K562 (cell line): ENCODE measurements around the gene ADAT3. TPM values are rescaled to one million over a fixed set of nuclear protein-coding genes. Genes with fewer than 3 reads are reported as not detected.
A peak's percentile ranks its signal among the peaks of the same experiment; 100 is the strongest.

ENCODE experiments used
- BCL6 ChIP-seq: fragments of 250-450 bp; sonication (Bioruptor Pico); IDR thresholded peaks from 2 replicates; pipeline ENCODE4 v1.4.0; 2020
- C11orf30 ChIP-seq: fragments of 450-650 bp; IDR thresholded peaks from 2 replicates; pipeline ENCODE4 v1.6.1; 2016; ENCODE audit warnings: low read depth, mild to moderate bottlenecking
- DEAF1 ChIP-seq: fragments of 450-650 bp; formaldehyde crosslinking; IDR thresholded peaks from 2 replicates; pipeline ENCODE4 v1.4.0; 2020; ENCODE audit warnings: mild to moderate bottlenecking, moderate library complexity
- ELF1 ChIP-seq: fragments of 200-800 bp; sonication (Bioruptor generic); IDR thresholded peaks from 2 replicates; pipeline ENCODE4 v1.6.1; 2016; ENCODE audit warnings: missing genetic modification characterization, missing compliant biosample characterization
- ETV5 ChIP-seq: sonication (generic); formaldehyde crosslinking; IDR thresholded peaks from 2 replicates; pipeline ENCODE4 v1.4.0; 2020; ENCODE audit warnings: low read depth, mild to moderate bottlenecking, missing genetic modification reagents
- FOXK2 ChIP-seq, 2 experiments: fragments of 450-650 bp; IDR thresholded peaks in 1 of 2; conservative IDR thresholded peaks in 1 of 2; 2 replicates each; pipeline ENCODE4 v1.6.1; 2016; ENCODE audit warnings: low read depth in 2 of 2, mild to moderate bottlenecking in 1 of 2
- HNRNPK ChIP-seq: fragments of 200-400 bp; formaldehyde crosslinking; IDR thresholded peaks from one replicate; pipeline ENCODE4 v1.6.1; 2018; ENCODE audit warnings: mild to moderate bottlenecking, low read depth, low read length; ENCODE audit not compliant: poor library complexity, severe bottlenecking
- NR3C1 ChIP-seq: sonication (generic); formaldehyde crosslinking; IDR thresholded peaks from 2 replicates; pipeline ENCODE4 v1.8.1; 2022; ENCODE audit warnings: missing genetic modification reagents
- POLR2B ChIP-seq: fragments of 450-650 bp; IDR thresholded peaks from 2 replicates; pipeline ENCODE4 v1.6.1; 2018; ENCODE audit warnings: low read depth; ENCODE audit not compliant: partially characterized antibody
- POLR2G ChIP-seq: fragments of 200-400 bp; formaldehyde crosslinking; IDR thresholded peaks from 2 replicates; pipeline ENCODE4 v1.6.1; 2017; ENCODE audit warnings: low read depth, mild to moderate bottlenecking, antibody characterized with exemption, low read length, moderate library complexity
- PTTG1 ChIP-seq: fragments of 450-650 bp; IDR thresholded peaks from 2 replicates; pipeline ENCODE4 v1.6.1; 2016; ENCODE audit warnings: low read depth, mild to moderate bottlenecking, missing genetic modification characterization, missing compliant biosample characterization
- PURB ChIP-seq: sonication (generic); formaldehyde crosslinking; IDR thresholded peaks from 2 replicates; pipeline ENCODE4 v1.9.0; 2021; ENCODE audit warnings: low read depth, mild to moderate bottlenecking, missing genetic modification reagents
- SMAD4 ChIP-seq: fragments of 250-450 bp; sonication (Bioruptor Pico); conservative IDR thresholded peaks from 2 replicates; pipeline ENCODE4 v1.8.0; 2021; ENCODE audit warnings: inconsistent platforms, mild to moderate bottlenecking, moderate library complexity
- SRF ChIP-seq, 2 experiments: fragments of 250-450, 450-650 bp in 1 of 2; sonication (Bioruptor Pico) in 1 of 2; sonication (generic) in 1 of 2; formaldehyde crosslinking; IDR thresholded peaks; 2 replicates each; pipeline versions ENCODE4 v1.5.0 to v1.5.1; 2020 to 2022; ENCODE audit warnings: mild to moderate bottlenecking in 1 of 2, missing genetic modification reagents in 1 of 2
- TAF1 ChIP-seq: IDR thresholded peaks from 2 replicates; pipeline ENCODE4 v1.6.1; 2011; ENCODE audit warnings: mild to moderate bottlenecking, low read length, moderate library complexity; ENCODE audit not compliant: insufficient read depth, control insufficient read depth, severe bottlenecking; ENCODE audit errors: extremely low read depth
- TEAD2 ChIP-seq: fragments of 450-650 bp; IDR thresholded peaks from 2 replicates; pipeline ENCODE4 v1.6.1; 2016; ENCODE audit warnings: missing genetic modification characterization, control low read depth, missing compliant biosample characterization
- ZBTB7A ChIP-seq: IDR thresholded peaks from 2 replicates; pipeline ENCODE4 v1.6.1; 2011; ENCODE audit warnings: low read depth, mild to moderate bottlenecking, low read length, moderate library complexity, borderline replicate concordance; ENCODE audit not compliant: control insufficient read depth
- ZNF232 ChIP-seq: sonication (generic); formaldehyde crosslinking; IDR thresholded peaks from 2 replicates; pipeline ENCODE4 v1.8.0; 2022; ENCODE audit warnings: mild to moderate bottlenecking, missing genetic modification reagents
- ZSCAN32 ChIP-seq: fragments of 450-650 bp; formaldehyde crosslinking; IDR thresholded peaks from 2 replicates; pipeline ENCODE4 v1.4.0; 2020; ENCODE audit warnings: mild to moderate bottlenecking, moderate library complexity
- ZZZ3 ChIP-seq: fragments of 450-650 bp; IDR thresholded peaks from 2 replicates; pipeline ENCODE4 v1.6.1; 2016; ENCODE audit warnings: antibody characterized with exemption, mild to moderate bottlenecking, moderate library complexity
- polyA plus RNA-seq, 8 experiments: library from polyadenylated mRNA; depleted of rRNA in 4 of 8; stranded (reverse) in 5 of 8; unstranded in 3 of 8; fragments of >200 nt; fragmentation: Nextera tagmentation in 2 of 8; fragmentation: Illumina TruSeq in 1 of 8; extraction: Ambion mirVana in 2 of 8; extraction: Trizol in 1 of 8; gene quantifications; 2 replicates each; pipeline versions ENCODE4 v1.2.1 to v1.2.3, GENCODE V29; 2011 to 2014; ENCODE audit warnings: inconsistent platforms in 1 of 8, missing spikeins in 1 of 8
- total RNA-seq, 7 experiments: library from RNA; depleted of rRNA in 6 of 7; stranded (reverse); fragments of >200 nt in 6 of 7; fragmentation: Illumina TruSeq in 2 of 7; extraction: Trizol in 2 of 7; gene quantifications; 2 replicates each; pipeline versions ENCODE4 v1.2.1 to v1.2.3, GENCODE V29; 2011 to 2021; ENCODE audit warnings: low replicate concordance in 1 of 7
- TF ChIP-seq, protein P1 (sequence below), 2 experiments: IDR thresholded peaks; 2 replicates each; pipeline ENCODE4 v1.6.1; 2011; ENCODE audit warnings: borderline replicate concordance in 1 of 2, control low read depth in 1 of 2, low read depth in 1 of 2, low read length in 1 of 2, mild to moderate bottlenecking in 1 of 2, mixed read lengths in 1 of 2, moderate library complexity in 1 of 2; ENCODE audit not compliant: insufficient read depth in 1 of 2, insufficient read length in 1 of 2, poor library complexity in 1 of 2, severe bottlenecking in 1 of 2; ENCODE audit errors: extremely low read depth in 1 of 2
- TF ChIP-seq, protein P2 (sequence below): sonication (generic); formaldehyde crosslinking; IDR thresholded peaks from 2 replicates; pipeline ENCODE4 v1.8.0; 2022; ENCODE audit warnings: missing genetic modification reagents, mild to moderate bottlenecking, borderline replicate concordance
- TF ChIP-seq, protein P3 (sequence below): sonication (generic); formaldehyde crosslinking; IDR thresholded peaks from 2 replicates; pipeline ENCODE4 v1.8.1; 2023; ENCODE audit warnings: mild to moderate bottlenecking, missing genetic modification reagents

The ADAT3 gene
- total and polyA plus RNA-seq, 9 of the 15 experiments (the other 6 are each of a cell fraction or from before 2014, with no cell fraction given), result 0.67 to 15.6 (median 7.8) TPM; not detected in 4

- TF ChIP-seq, protein P1, sequence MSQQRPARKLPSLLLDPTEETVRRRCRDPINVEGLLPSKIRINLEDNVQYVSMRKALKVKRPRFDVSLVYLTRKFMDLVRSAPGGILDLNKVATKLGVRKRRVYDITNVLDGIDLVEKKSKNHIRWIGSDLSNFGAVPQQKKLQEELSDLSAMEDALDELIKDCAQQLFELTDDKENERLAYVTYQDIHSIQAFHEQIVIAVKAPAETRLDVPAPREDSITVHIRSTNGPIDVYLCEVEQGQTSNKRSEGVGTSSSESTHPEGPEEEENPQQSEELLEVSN (IDR thresholded peaks at IDR 0.05; ENCODE audit: borderline replicate concordance in 1 of 2, extremely low read depth in 1 of 2, insufficient read depth in 1 of 2, insufficient read length in 1 of 2, low read depth in 1 of 2, low read length in 1 of 2, poor library complexity in 1 of 2, severe bottlenecking in 1 of 2), result peak; percentile 43 to 55
- TF ChIP-seq TEAD2 (peak; percentile 34; the same call in 1 of the 2 replicates), PURB (no peak), C11orf30 (peak; percentile 72), NR3C1 (no peak), HNRNPK (no peak), SRF (CRISPR knock-in tag; IDR thresholded peaks at IDR 0.05) (0 out of 4 replicates have a peak, but pooled peaks of 1 of the 2 experiments have one; percentile 28), ZBTB7A (peak; percentile 77), ZNF232 (CRISPR knock-in tag) (no peak), PTTG1 (tag) (no peak), SMAD4 (CRISPR knock-in tag) (peak; percentile 64), TAF1 (peak; percentile 22), DEAF1 (CRISPR knock-in tag) (no peak), FOXK2 (conservative IDR thresholded peaks at IDR 0.05 in 1 of 2, IDR thresholded peaks at IDR 0.05 in 1 of 2; ENCODE audit: low read depth in 2 of 2) (no peak; a peak in 1 of 4 replicates), ETV5 (CRISPR knock-in tag) (peak; percentile 97), BCL6 (CRISPR knock-in tag) (no peak), POLR2B (peak; percentile 63), ZSCAN32 (CRISPR knock-in tag) (no peak), POLR2G (peak; percentile 96), ZZZ3 (no peak), ELF1 (0 out of 2 replicates have a peak, but pooled peaks have one; percentile 36)
- TF ChIP-seq, protein P2, sequence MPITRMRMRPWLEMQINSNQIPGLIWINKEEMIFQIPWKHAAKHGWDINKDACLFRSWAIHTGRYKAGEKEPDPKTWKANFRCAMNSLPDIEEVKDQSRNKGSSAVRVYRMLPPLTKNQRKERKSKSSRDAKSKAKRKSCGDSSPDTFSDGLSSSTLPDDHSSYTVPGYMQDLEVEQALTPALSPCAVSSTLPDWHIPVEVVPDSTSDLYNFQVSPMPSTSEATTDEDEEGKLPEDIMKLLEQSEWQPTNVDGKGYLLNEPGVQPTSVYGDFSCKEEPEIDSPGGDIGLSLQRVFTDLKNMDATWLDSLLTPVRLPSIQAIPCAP (CRISPR knock-in tag), result no peak
- TF ChIP-seq, protein P3, sequence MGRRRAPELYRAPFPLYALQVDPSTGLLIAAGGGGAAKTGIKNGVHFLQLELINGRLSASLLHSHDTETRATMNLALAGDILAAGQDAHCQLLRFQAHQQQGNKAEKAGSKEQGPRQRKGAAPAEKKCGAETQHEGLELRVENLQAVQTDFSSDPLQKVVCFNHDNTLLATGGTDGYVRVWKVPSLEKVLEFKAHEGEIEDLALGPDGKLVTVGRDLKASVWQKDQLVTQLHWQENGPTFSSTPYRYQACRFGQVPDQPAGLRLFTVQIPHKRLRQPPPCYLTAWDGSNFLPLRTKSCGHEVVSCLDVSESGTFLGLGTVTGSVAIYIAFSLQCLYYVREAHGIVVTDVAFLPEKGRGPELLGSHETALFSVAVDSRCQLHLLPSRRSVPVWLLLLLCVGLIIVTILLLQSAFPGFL (CRISPR knock-in tag), result no peak
These were observed at the start of gene ADAT3, which contains the start of gene SCAMP4 (continued) for GRCh38 chr19:1905110-1905862.
